ENCODE data around the gene WWOX. TPM values are rescaled to one million over a fixed set of nuclear protein-coding genes. Genes with fewer than 3 reads are reported as not detected.

WWOX gene
- total RNA-seq, 1 donor from 2014 or later, result 19.1 TPM

- DNase-seq (ENCODE audit: extremely low read depth, low read depth, low spot score), result no peak
These were observed 520.4 kb downstream of the WWOX start for GRCh38 chr16:78619811-78620210.

GRCh38 chr16:78620291-78620690 lies 520.8 kb downstream of the WWOX start:
- no peak for DNase-seq (ENCODE audit: extremely low read depth, low read depth, low spot score)

GRCh38 chr16:78623796-78624195 lies 524.3 kb downstream of the WWOX start:
- DNase-seq (ENCODE audit: extremely low read depth, low read depth, low spot score), result no peak

- DNase-seq (ENCODE audit: extremely low read depth, low read depth, low spot score), result no peak
These were observed 524.9 kb downstream of the WWOX start for GRCh38 chr16:78624366-78624765.

- no peak for DNase-seq (ENCODE audit: extremely low read depth, low read depth, low spot score)
These were observed 529.1 kb downstream of the WWOX start for GRCh38 chr16:78628461-78629045.

GRCh38 chr16:78629173-78629572 lies 529.7 kb downstream of the WWOX start:
- DNase-seq (ENCODE audit: extremely low read depth, low read depth, low spot score), result no peak

GRCh38 chr16:78630102-78630501 lies 530.6 kb downstream of the WWOX start:
- DNase-seq (ENCODE audit: extremely low read depth, low read depth, low spot score), result no peak

- DNase-seq (ENCODE audit: extremely low read depth, low read depth, low spot score), result no peak
These were observed 534.1 kb downstream of the WWOX start for GRCh38 chr16:78633551-78633950.

- no peak for DNase-seq (ENCODE audit: extremely low read depth, low read depth, low spot score)
These were observed 536.4 kb downstream of the WWOX start for GRCh38 chr16:78635807-78636206.

- DNase-seq (ENCODE audit: extremely low read depth, low read depth, low spot score), result no peak
These were observed 538.9 kb downstream of the WWOX start for GRCh38 chr16:78638371-78638770.

- no peak for DNase-seq (ENCODE audit: extremely low read depth, low read depth, low spot score)
These were observed 540.3 kb downstream of the WWOX start for GRCh38 chr16:78639775-78640174.

GRCh38 chr16:78640886-78641285 lies 541.4 kb downstream of the WWOX start:
- no peak for DNase-seq (ENCODE audit: extremely low read depth, low read depth, low spot score)

- no peak for DNase-seq (ENCODE audit: extremely low read depth, low read depth, low spot score)
These were observed 542.0 kb downstream of the WWOX start for GRCh38 chr16:78641433-78641832.

GRCh38 chr16:78642621-78643285 lies 543.3 kb downstream of the WWOX start:
- no peak for DNase-seq (ENCODE audit: extremely low read depth, low read depth, low spot score)

GRCh38 chr16:78645657-78646056 lies 546.2 kb downstream of the WWOX start:
- no peak for DNase-seq (ENCODE audit: extremely low read depth, low read depth, low spot score)

GRCh38 chr16:78647019-78647418 lies 547.6 kb downstream of the WWOX start:
- DNase-seq (ENCODE audit: extremely low read depth, low read depth, low spot score), result no peak

GRCh38 chr16:78647491-78647890 lies 548.0 kb downstream of the WWOX start:
- DNase-seq (ENCODE audit: extremely low read depth, low read depth, low spot score), result no peak

- DNase-seq (ENCODE audit: extremely low read depth, low read depth, low spot score), result no peak
These were observed 549.1 kb downstream of the WWOX start for GRCh38 chr16:78648517-78648916.

GRCh38 chr16:78650339-78651074 lies 551.1 kb downstream of the WWOX start:
- DNase-seq (ENCODE audit: extremely low read depth, low read depth, low spot score), result no peak

- DNase-seq (ENCODE audit: extremely low read depth, low read depth, low spot score), result no peak
These were observed 555.5 kb downstream of the WWOX start for GRCh38 chr16:78654929-78655328.

GRCh38 chr16:78655331-78656113 lies 556.1 kb downstream of the WWOX start:
- no peak for DNase-seq (ENCODE audit: extremely low read depth, low read depth, low spot score)
